Chondrocyte (in vitro differentiated cells): ENCODE data around the gene PCMTD2. TPM values are rescaled to one million over a fixed set of nuclear protein-coding genes. Genes with fewer than 3 reads are reported as not detected.

Source experiments
- DNase-seq: peaks from one replicate; pipeline ENCODE4 v3.0.0; 2021; ENCODE audit warnings: mixed read lengths, low spot score
- H3K27ac Mint-ChIP-seq: one replicate; pipeline ENCODE4 v1.8.0; 2021; ENCODE audit warnings: mild to moderate bottlenecking, moderate library complexity, mixed read lengths; ENCODE audit not compliant: unreplicated experiment
- H3K27me3 Mint-ChIP-seq: 2 replicates; pipeline ENCODE4 v1.8.0; 2021; ENCODE audit warnings: low read depth, mixed read lengths
- H3K36me3 Mint-ChIP-seq: 2 replicates; pipeline ENCODE4 v1.8.0; 2021; ENCODE audit warnings: low read depth, mixed read lengths
- H3K4me1 Mint-ChIP-seq: 2 replicates; pipeline ENCODE4 v1.8.0; 2021; ENCODE audit warnings: low read depth, mild to moderate bottlenecking, mixed read lengths
- H3K4me3 Mint-ChIP-seq: one replicate; pipeline ENCODE4 v1.8.0; 2021; ENCODE audit warnings: mild to moderate bottlenecking, moderate library complexity, mixed read lengths; ENCODE audit not compliant: unreplicated experiment
- H3K9me3 Mint-ChIP-seq: 2 replicates; pipeline ENCODE4 v1.8.0; 2021; ENCODE audit warnings: low read depth, mixed read lengths
- CTCF ChIP-seq: fragments of 200-600 bp; sonication (generic); IDR thresholded peaks from 2 replicates; pipeline ENCODE4 v1.5.0; 2021; ENCODE audit warnings: antibody characterized with exemption, mild to moderate bottlenecking, moderate library complexity
- long read RNA-seq: library from polyadenylated mRNA; stranded (forward); transcript quantifications from one replicate; pipeline ENCODE4 v2.0.0, GENCODE V29; 2021
- total RNA-seq: library from RNA; stranded (reverse); gene quantifications from 3 replicates; pipeline ENCODE4 v1.2.1, GENCODE V29; 2021

PCMTD2 gene
- total RNA-seq = 31.5 to 48.2 TPM (median 38.1 TPM) in 3 replicates
- long read RNA-seq, transcript PCMTD2-203 (6 exons, 3,843 nt) = major isoform, 39 of 56 reads
- long read RNA-seq, partial matches to known transcripts = 3 of 56 reads
- long read RNA-seq, other reads (novel, unspliced or antisense) = 10 of 56 reads

GRCh38 chr20:64255361-64256281, at the start of gene PCMTD2:
TSS of gene PCMTD2 (plus strand) at chr20:64255748. CDS start at chr20:64259966, 4,218 bp downstream.
- Mint-ChIP-seq H3K27me3 (peaks cover 9% of the 10 kb centered on the region), H3K9me3 (no peaks in the 10 kb centered on the region), H3K4me1 (peaks cover 31% of the 10 kb centered on the region), H3K4me3 (peak within 1 kb of the TSS; percentile 95), H3K36me3 (no peaks in the 10 kb centered on the region), H3K27ac (peak within 1 kb of the TSS; percentile 96)
- DNase-seq = no peak
- TF ChIP-seq CTCF = peak; percentile 30

GRCh38 chr20:64206614-64207013, 48.9 kb upstream of the PCMTD2 start:
- no peaks in the 10 kb centered on the region for H3K4me1 Mint-ChIP-seq
- no peak for TF ChIP-seq CTCF
- no peak overlapping the region for H3K27ac Mint-ChIP-seq
- H3K36me3 Mint-ChIP-seq = no peaks in the 10 kb centered on the region
- no peak for DNase-seq
- no peaks in the 10 kb centered on the region for H3K9me3 Mint-ChIP-seq
- no peak overlapping the region for H3K4me3 Mint-ChIP-seq
- peaks cover 51% of the 10 kb centered on the region for H3K27me3 Mint-ChIP-seq

- no peaks in the 10 kb centered on the region for H3K9me3 Mint-ChIP-seq
- H3K27ac Mint-ChIP-seq = no peak overlapping the region
- TF ChIP-seq CTCF = no peak
- no peaks in the 10 kb centered on the region for H3K36me3 Mint-ChIP-seq
- no peak overlapping the region for H3K4me3 Mint-ChIP-seq
- H3K4me1 Mint-ChIP-seq = peaks cover 3% of the 10 kb centered on the region
- DNase-seq = no peak
- peaks cover 50% of the 10 kb centered on the region for H3K27me3 Mint-ChIP-seq
Measured at GRCh38 chr20:64207641-64208590, 47.6 kb upstream of the PCMTD2 start.

- Mint-ChIP-seq H3K27ac (no peak overlapping the region), H3K9me3 (no peaks in the 10 kb centered on the region), H3K4me1 (peaks cover 4% of the 10 kb centered on the region), H3K36me3 (no peaks in the 10 kb centered on the region), H3K27me3 (peaks cover 53% of the 10 kb centered on the region), H3K4me3 (no peak overlapping the region)
- DNase-seq = no peak
- no peak for TF ChIP-seq CTCF
Measured at GRCh38 chr20:64209148-64209547, 46.4 kb upstream of the PCMTD2 start.
